A673 (cell line): Measurements from ENCODE around the gene MEN1. TPM values are rescaled to one million over a fixed set of nuclear protein-coding genes. Genes with fewer than 3 reads are reported as not detected.
A peak's percentile ranks its signal among the peaks of the same experiment; 100 is the strongest.

Source experiments
- BruUV-seq: library from RNA; stranded (reverse); fragments of 400-500 nt; replicated peaks from 2 replicates; lab custom pipeline; 2021; lab: Mats Ljungman, UMichigan
- CTCF ChIA-PET: fragments of 300-600 bp; sonication (Branson Sonifier 250); formaldehyde crosslinking; loops from one replicate; lab custom pipeline; 2022; ENCODE audit warnings: antibody characterized with exemption; lab: Charles Lee
- POLR2A ChIA-PET: fragments of 300-600 bp; sonication (Branson Sonifier 250); formaldehyde crosslinking; loops from one replicate; lab custom pipeline; 2022; ENCODE audit warnings: antibody characterized with exemption; ENCODE audit not compliant: low non-redundant PET; lab: Charles Lee
- DNase-seq: peaks from one replicate; pipeline ENCODE4 v3.0.0-alpha.2; 2015; ENCODE audit warnings: low spot score
- H3K27ac ChIP-seq: fragments of 200-600 bp; sonication (generic); 2 replicates; pipeline ENCODE4 v1.5.1; 2016; ENCODE audit warnings: mixed run types, low read depth, mild to moderate bottlenecking, mixed read lengths, antibody characterized with exemption, low read length; ENCODE audit not compliant: poor library complexity, severe bottlenecking
- H3K27me3 ChIP-seq: fragments of 200-600 bp; sonication (generic); replicated peaks from 2 replicates; pipeline ENCODE4 v1.6.1; 2017; ENCODE audit warnings: mixed run types, low read depth, mild to moderate bottlenecking, mixed read lengths, antibody characterized with exemption, low read length; ENCODE audit not compliant: insufficient read depth, poor library complexity
- H3K36me3 ChIP-seq: fragments of 200-600 bp; sonication (generic); 2 replicates; pipeline ENCODE4 v1.6.1; 2016; ENCODE audit warnings: mixed run types, mild to moderate bottlenecking, mixed read lengths, antibody characterized with exemption, low read length; ENCODE audit not compliant: insufficient read depth, poor library complexity, severe bottlenecking
- H3K4me1 ChIP-seq: fragments of 200-600 bp; sonication (generic); 2 replicates; pipeline ENCODE4 v1.6.1; 2017; ENCODE audit warnings: mixed run types, mild to moderate bottlenecking, mixed read lengths, antibody characterized with exemption, low read length; ENCODE audit not compliant: insufficient read depth, poor library complexity, severe bottlenecking
- H3K4me3 ChIP-seq: fragments of 200-600 bp; sonication (generic); 2 replicates; pipeline ENCODE4 v1.5.1; 2016; ENCODE audit warnings: low read depth, mixed run types, mild to moderate bottlenecking, mixed read lengths, low read length; ENCODE audit not compliant: poor library complexity, severe bottlenecking
- H3K9me3 ChIP-seq: fragments of 200-600 bp; sonication (generic); 2 replicates; pipeline ENCODE4 v1.6.1; 2016; ENCODE audit warnings: mixed run types, low read depth, mild to moderate bottlenecking, mixed read lengths, antibody characterized with exemption, low read length; ENCODE audit not compliant: poor library complexity, severe bottlenecking
- EZH2 ChIP-seq: fragments of 200-600 bp; sonication (generic); IDR thresholded peaks from 2 replicates; pipeline ENCODE4 v1.6.1; 2017; ENCODE audit warnings: borderline replicate concordance, low read depth, mild to moderate bottlenecking, mixed read lengths, antibody characterized with exemption, low read length; ENCODE audit not compliant: poor library complexity, severe bottlenecking
- intact Hi-C: fragments of 100-400 bp; cut with micrococcal nuclease; formaldehyde crosslinking; loops from one replicate; pipeline ENCODE4 v1.10.0; 2022; ENCODE audit not compliant: unreplicated experiment
- total RNA-seq: library from RNA; stranded (reverse); gene quantifications from 2 replicates; pipeline ENCODE4 v1.2.3, GENCODE V29; 2021
- TF ChIP-seq, protein P1 (sequence below): fragments of 300-800, 200-600 bp; sonication (generic); conservative IDR thresholded peaks from 2 replicates; pipeline ENCODE4 v1.5.1; 2017; ENCODE audit warnings: low read depth, mild to moderate bottlenecking, antibody characterized with exemption, low read length, moderate library complexity, mixed read lengths

MEN1 gene
- total RNA-seq, 1 experiment from 2014 or later: 45.7 TPM

DNA sequence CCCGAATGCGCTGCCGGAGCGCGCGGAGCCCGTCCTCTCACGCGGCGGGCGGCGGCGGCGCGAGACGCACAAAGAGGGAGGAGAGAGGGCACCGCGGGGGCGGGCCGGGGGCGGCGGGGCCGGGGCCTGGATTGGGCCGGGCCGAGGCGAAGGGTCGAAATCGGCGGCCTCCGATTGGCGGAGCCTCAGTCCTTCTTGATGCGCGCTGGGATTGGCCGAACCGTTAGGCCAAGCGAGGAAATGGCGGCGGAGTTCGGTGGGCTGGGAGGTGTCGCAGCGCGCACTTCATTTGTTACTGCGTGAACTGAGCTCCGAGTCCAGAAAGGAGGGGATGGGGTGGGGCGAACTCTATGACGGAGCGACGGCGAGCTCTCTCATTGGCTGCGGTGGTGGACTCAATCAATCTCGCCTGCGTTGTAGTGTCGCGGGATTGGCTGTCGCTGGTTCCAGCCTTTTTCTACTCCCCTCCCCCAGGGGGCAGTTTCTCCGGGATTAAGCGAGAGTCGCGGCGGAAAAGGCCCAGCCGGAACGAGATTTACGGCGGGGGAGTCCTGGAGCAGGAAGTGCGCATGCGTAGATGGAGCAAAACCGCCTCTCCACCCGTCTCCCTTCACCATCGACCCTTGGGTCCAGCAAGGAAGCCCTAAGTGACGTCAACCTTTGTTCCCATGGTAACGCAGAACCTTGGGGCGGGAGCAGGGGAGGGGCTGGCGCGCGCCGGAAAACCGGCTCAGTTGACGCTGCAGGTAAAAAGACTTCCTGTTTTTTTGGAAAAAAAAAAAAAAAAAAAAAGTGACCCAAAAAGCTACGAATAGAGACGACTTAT is 31.7 kb downstream of the MEN1 start, which contains the start of gene SF1:
Gene SF1, minus strand, starts transcription at position 70 of the 826 bp plus-strand sequence. CDS start 150 bp downstream, outside the sequence.
- no peak for TF ChIP-seq EZH2
- TF ChIP-seq, protein P1, sequence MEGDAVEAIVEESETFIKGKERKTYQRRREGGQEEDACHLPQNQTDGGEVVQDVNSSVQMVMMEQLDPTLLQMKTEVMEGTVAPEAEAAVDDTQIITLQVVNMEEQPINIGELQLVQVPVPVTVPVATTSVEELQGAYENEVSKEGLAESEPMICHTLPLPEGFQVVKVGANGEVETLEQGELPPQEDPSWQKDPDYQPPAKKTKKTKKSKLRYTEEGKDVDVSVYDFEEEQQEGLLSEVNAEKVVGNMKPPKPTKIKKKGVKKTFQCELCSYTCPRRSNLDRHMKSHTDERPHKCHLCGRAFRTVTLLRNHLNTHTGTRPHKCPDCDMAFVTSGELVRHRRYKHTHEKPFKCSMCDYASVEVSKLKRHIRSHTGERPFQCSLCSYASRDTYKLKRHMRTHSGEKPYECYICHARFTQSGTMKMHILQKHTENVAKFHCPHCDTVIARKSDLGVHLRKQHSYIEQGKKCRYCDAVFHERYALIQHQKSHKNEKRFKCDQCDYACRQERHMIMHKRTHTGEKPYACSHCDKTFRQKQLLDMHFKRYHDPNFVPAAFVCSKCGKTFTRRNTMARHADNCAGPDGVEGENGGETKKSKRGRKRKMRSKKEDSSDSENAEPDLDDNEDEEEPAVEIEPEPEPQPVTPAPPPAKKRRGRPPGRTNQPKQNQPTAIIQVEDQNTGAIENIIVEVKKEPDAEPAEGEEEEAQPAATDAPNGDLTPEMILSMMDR: 0 out of 2 replicates have a peak, but pooled peaks have one; percentile 10
- POLR2A ChIA-PET: interaction anchor here (0.6 to 0.9 kb wide), 5 partner anchors 10 to 1937 kb away, joined by 3 to 4 read pairs (median 3); partner anchors contain the start of gene PPP2R5B
- Histone ChIP-seq H3K27me3 (no peaks in the 10 kb centered on the region), H3K9me3 (no peaks in the 10 kb centered on the region), H3K36me3 (peaks cover 39% of the 10 kb centered on the region), H3K4me1 (peaks cover 21% of the 10 kb centered on the region), H3K4me3 (peak within 1 kb of the TSS; percentile 80), H3K27ac (peak within 1 kb of the TSS; percentile 99)
- CTCF ChIA-PET: interaction anchor here (0.5 to 1.0 kb wide), 4 partner anchors 10 to 109 kb away, joined by 3 to 6 read pairs (median 3); no protein-coding TSS in a partner anchor
- no TSS peak for BruUV-seq
- DNase-seq: peak; percentile 100
- intact Hi-C loops: loop anchor here (2.0 to 5.0 kb wide), 2 partner anchors 66 to 1079 kb away; partner anchors contain the start of genes CDC42BPG and CFL1

DNA sequence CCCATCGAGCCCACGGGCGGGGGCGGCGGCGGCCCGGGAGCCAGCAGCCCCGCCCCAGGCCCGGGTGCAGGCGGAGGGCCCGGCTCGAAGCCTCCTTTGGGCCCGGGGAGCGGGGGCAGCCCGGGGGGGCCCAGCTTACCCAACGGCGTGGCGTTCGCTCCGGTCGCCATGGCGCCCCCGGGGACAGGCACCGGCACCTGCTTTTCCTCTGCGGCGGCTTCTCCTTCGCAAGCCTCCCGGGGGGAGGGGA is 32.2 kb downstream of the MEN1 start:
- ChIA-PET POLR2A (interaction anchor here (0.8 to 0.9 kb wide), 2 partner anchors 10 to 90 kb away, joined by 4 read pairs; no protein-coding TSS in a partner anchor), CTCF (interaction anchor here (0.5 to 1.0 kb wide), 4 partner anchors 10 to 110 kb away, joined by 3 to 6 read pairs (median 3); no protein-coding TSS in a partner anchor)
- Histone ChIP-seq H3K9me3 (no peaks in the 10 kb centered on the region), H3K4me1 (peaks cover 25% of the 10 kb centered on the region), H3K27me3 (no peaks in the 10 kb centered on the region), H3K27ac (peak overlapping the region; percentile 99), H3K4me3 (peak overlapping the region; percentile 80), H3K36me3 (peaks cover 44% of the 10 kb centered on the region)
- DNase-seq: no peak
- intact Hi-C loops: loop anchor here (2.0 to 5.0 kb wide), 2 partner anchors 67 to 1079 kb away; partner anchors contain the start of genes CDC42BPG and CFL1
- TF ChIP-seq EZH2: no peak
- TF ChIP-seq, protein P1: no peak
- BruUV-seq: no TSS peak

DNA sequence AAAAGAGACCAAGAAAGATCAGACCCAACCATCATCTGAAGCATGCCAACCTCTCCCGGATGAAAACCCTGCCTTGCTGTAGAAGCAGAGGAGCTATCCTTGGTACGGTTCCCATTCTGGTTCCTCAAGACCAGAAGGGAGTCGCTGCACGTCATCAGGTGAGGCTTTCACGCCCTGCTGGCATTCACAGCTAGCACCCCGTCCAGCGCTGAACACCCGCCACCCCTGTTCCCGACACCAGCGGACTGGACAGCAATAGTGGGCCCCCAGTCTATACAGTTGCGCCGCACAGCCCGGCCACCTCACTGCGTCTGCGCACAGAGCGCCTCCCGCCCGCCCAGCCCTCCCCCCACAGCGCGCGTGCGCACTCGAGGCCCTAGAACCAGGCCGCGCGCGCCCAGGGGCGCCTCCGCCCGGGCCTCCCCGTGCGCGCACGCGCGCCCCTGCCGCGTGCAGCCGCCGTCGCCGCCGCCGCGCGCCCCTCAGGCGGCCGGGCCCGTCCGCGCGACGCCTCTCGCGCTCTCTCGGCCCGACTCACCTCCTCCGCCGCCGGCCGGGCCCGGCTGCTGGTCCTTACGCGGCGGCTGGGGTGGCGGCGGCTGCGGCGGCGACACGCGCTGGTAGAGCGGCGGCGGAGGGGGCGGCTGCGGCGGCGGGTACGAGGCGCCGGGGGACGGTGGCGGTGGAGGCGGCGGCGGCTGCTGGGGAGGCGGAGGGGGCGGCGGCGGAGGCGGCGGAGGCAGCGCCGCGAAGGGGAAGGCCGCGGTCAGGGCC is 32.7 kb downstream of the MEN1 start:
- H3K27ac ChIP-seq: peak overlapping the region; percentile 99
- ChIA-PET POLR2A (no interaction called here), CTCF (interaction anchor here (0.5 to 0.6 kb wide), 2 partner anchors 117 to 135 kb away, joined by 4 to 10 read pairs; no protein-coding TSS in a partner anchor)
- TF ChIP-seq EZH2: no peak
- TF ChIP-seq, protein P1: no peak
- H3K4me3 ChIP-seq: peak overlapping the region; percentile 80
- no TSS peak for BruUV-seq
- intact Hi-C loops: loop anchor here (2.0 to 5.0 kb wide), 2 partner anchors 67 to 1080 kb away; partner anchors contain the start of genes CDC42BPG and CFL1
- peaks cover 30% of the 10 kb centered on the region for H3K4me1 ChIP-seq
- peaks cover 49% of the 10 kb centered on the region for H3K36me3 ChIP-seq
- H3K9me3 ChIP-seq: no peaks in the 10 kb centered on the region
- DNase-seq: peak; percentile 94
- H3K27me3 ChIP-seq: no peaks in the 10 kb centered on the region
